ENCODE measurements around the gene MTG2.
A peak's percentile ranks its signal among the peaks of the same experiment; 100 is the strongest.

The MTG2 gene, protein sequence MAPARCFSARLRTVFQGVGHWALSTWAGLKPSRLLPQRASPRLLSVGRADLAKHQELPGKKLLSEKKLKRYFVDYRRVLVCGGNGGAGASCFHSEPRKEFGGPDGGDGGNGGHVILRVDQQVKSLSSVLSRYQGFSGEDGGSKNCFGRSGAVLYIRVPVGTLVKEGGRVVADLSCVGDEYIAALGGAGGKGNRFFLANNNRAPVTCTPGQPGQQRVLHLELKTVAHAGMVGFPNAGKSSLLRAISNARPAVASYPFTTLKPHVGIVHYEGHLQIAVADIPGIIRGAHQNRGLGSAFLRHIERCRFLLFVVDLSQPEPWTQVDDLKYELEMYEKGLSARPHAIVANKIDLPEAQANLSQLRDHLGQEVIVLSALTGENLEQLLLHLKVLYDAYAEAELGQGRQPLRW

DNA sequence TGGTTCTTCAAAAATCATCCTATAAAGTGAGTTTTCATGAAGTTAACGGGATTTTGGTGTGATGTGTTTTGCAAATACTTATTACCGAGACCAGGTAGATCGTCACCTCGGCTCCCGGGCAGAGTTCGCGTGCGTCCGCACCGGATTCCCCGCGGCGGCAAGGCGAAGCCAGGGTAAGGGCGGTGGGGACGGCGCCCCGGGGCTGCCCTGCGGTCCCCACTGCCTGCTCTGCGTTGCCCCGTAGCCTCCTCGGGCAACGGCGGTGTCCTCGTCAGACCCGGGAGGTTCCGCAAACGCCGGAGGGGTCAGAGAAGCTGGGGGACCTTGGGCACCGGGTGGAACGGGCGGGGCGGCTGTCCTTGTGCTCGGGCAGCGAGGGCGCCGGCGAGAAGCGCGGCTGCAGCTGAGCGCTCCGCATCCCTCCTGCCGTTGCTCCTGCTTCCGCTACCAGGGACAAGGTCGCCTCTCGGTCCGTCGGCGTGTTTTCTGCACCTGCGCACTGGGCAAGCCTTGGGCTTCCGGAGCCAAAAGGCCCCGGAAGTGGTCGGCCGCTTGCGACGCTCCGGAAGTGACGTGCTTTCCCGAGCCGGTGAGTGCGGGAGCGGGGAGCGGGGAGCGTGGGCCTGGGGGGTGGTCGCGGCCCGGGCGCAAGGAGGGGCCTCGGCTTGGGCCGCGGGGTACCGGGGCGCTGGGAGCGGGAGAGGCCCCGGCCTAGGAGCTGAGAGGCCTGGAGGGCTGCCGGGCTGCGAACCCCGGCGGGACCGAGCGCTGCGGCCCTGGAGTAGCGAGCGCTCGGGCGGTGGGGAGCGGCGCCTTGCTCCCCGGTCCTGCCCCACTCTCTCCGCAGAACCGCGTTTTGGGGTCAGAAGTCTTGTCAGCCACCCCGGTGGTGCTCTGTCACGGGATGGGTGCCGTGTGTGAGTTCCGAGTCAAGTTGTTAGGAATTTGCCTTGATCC, at the start of gene MTG2:
Gene MTG2 (plus strand): TSS at position 560 of the 957 bp plus-strand sequence. CDS start 10,393 bp downstream, outside the sequence.
- Histone ChIP-seq H3K36me3 (replicated peaks; ENCODE audit: insufficient read depth, low read length) (no peaks in the 10 kb centered on the region), H3K4me1 (ENCODE audit: low read length) (peaks cover 8% of the 10 kb centered on the region), H3K4me2 (ENCODE audit: low read depth, low read length) (peak within 1 kb of the TSS; percentile 95), H3K9me2 (replicated peaks; ENCODE audit: insufficient read depth, low read length) (no peaks in the 10 kb centered on the region), H3K79me2 (ENCODE audit: low read length) (peaks cover 52% of the 10 kb centered on the region), H3F3A (ENCODE audit: insufficient read depth, low read length) (peaks cover 10% of the 10 kb centered on the region), H3K9me3 (replicated peaks; ENCODE audit: insufficient read depth, low read length) (no peaks in the 10 kb centered on the region), H3K4me3 (ENCODE audit: low read length) (peak within 1 kb of the TSS; percentile 77), H2AFZ (ENCODE audit: low read length) (peak within 1 kb of the TSS; percentile 95), H4K20me1 (ENCODE audit: insufficient read depth, low read length) (no peaks in the 10 kb centered on the region), H3K27me3 (replicated peaks; ENCODE audit: insufficient read depth, low read length) (no peaks in the 10 kb centered on the region), H3K27ac (ENCODE audit: low read length) (peak within 1 kb of the TSS; percentile 86), H3K9ac (ENCODE audit: low read length) (peak within 1 kb of the TSS; percentile 88)
- peak; percentile 98 for DNase-seq
- TF ChIP-seq EZH2phosphoT487 (IDR thresholded peaks at IDR 0.05; ENCODE audit: low read length): no peak

DNA sequence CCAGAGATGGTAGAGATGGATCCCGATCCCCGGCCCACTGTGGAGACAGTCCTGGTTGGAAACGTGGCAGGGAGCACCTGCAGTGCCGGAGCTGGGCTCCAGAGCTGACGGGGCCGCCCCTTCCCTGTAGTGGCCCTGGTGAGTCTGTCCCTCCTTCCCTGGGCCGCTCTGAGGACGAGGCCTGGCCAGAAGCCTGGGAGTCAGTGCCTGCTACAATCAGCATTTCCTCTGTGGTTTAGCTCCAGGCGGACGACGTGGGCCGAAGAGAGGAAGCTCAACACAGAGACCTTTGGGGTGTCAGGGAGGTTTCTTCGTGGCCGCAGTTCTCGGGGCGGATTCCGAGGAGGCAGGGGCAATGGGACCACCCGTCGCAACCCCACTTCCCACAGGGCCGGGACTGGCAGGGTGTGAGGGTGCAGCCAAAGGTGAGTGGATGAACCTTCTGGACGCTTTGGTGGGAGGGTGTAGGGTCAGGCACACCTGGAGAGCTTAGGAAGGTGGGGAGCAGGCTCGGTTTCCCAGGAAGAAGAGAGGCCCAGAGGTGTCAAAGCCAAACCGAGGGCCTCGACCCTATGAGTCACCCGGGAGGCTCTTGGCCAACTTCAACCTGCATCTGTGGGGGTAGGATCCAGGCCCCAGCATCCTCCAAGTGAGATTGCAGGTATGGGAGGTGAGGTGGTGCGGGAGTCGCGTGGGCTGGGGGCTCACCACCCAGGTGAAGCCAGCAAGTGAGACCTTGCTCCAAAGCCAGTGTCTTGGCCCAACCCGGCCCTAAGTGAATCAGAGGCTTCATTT, 49.6 kb upstream of the MTG2 start:
- Histone ChIP-seq H3K79me2 (ENCODE audit: low read length) (peaks cover 22% of the 10 kb centered on the region), H3K4me2 (ENCODE audit: low read depth, low read length) (no peak overlapping the region), H3F3A (ENCODE audit: insufficient read depth, low read length) (peaks cover 28% of the 10 kb centered on the region), H2AFZ (ENCODE audit: low read length) (no peak overlapping the region), H3K4me3 (ENCODE audit: low read length) (no peak overlapping the region), H3K9me2 (replicated peaks; ENCODE audit: insufficient read depth, low read length) (no peaks in the 10 kb centered on the region), H3K27ac (ENCODE audit: low read length) (no peak overlapping the region), H4K20me1 (ENCODE audit: insufficient read depth, low read length) (peaks cover 10% of the 10 kb centered on the region; the same call in 1 of the 2 replicates), H3K27me3 (replicated peaks; ENCODE audit: insufficient read depth, low read length) (no peaks in the 10 kb centered on the region), H3K9me3 (replicated peaks; ENCODE audit: insufficient read depth, low read length) (no peaks in the 10 kb centered on the region), H3K9ac (ENCODE audit: low read length) (no peak overlapping the region), H3K36me3 (replicated peaks; ENCODE audit: insufficient read depth, low read length) (peaks cover 6% of the 10 kb centered on the region), H3K4me1 (ENCODE audit: low read length) (no peaks in the 10 kb centered on the region)
- TF ChIP-seq EZH2phosphoT487 (IDR thresholded peaks at IDR 0.05; ENCODE audit: low read length) (no peak), EZH2 (optimal IDR thresholded peaks at IDR 0.05; ENCODE audit: low read depth, low read length) (no peak)
- TF ChIP-seq, protein P1, sequence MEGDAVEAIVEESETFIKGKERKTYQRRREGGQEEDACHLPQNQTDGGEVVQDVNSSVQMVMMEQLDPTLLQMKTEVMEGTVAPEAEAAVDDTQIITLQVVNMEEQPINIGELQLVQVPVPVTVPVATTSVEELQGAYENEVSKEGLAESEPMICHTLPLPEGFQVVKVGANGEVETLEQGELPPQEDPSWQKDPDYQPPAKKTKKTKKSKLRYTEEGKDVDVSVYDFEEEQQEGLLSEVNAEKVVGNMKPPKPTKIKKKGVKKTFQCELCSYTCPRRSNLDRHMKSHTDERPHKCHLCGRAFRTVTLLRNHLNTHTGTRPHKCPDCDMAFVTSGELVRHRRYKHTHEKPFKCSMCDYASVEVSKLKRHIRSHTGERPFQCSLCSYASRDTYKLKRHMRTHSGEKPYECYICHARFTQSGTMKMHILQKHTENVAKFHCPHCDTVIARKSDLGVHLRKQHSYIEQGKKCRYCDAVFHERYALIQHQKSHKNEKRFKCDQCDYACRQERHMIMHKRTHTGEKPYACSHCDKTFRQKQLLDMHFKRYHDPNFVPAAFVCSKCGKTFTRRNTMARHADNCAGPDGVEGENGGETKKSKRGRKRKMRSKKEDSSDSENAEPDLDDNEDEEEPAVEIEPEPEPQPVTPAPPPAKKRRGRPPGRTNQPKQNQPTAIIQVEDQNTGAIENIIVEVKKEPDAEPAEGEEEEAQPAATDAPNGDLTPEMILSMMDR (IDR thresholded peaks at IDR 0.05; ENCODE audit: low read length): no peak
- DNase-seq: no peak

DNA sequence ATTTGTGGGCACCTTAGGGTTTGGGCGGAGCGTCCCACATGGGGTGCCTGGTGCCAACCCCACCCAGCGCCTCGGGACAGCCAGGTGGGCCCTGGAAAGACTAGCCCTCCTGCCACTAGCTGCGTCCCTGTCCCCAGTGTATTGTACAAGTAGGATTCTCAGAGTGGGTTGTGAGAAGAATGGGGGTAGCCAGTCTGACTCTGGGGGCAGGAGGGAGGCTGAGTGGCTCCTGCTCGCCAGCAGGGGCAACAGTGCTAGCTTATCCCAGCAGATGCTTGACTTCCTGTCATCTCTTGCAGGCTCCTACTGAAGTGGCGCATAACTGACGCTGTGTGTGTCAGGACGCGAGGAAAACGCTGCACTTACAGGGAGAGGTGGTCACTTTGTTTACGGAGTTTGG, 49.0 kb upstream of the MTG2 start:
- TF ChIP-seq EZH2phosphoT487 (IDR thresholded peaks at IDR 0.05; ENCODE audit: low read length) (no peak), EZH2 (optimal IDR thresholded peaks at IDR 0.05; ENCODE audit: low read depth, low read length) (no peak)
- TF ChIP-seq, protein P1 (IDR thresholded peaks at IDR 0.05; ENCODE audit: low read length): no peak
- H3K79me2 ChIP-seq (ENCODE audit: low read length): peaks cover 25% of the 10 kb centered on the region
- peaks cover 31% of the 10 kb centered on the region for H3F3A ChIP-seq (ENCODE audit: insufficient read depth, low read length)
- no peak overlapping the region for H3K4me2 ChIP-seq (ENCODE audit: low read depth, low read length)
- peaks cover 10% of the 10 kb centered on the region for H3K36me3 ChIP-seq (replicated peaks; ENCODE audit: insufficient read depth, low read length)
- DNase-seq: no peak
- no peaks in the 10 kb centered on the region for H3K4me1 ChIP-seq (ENCODE audit: low read length)
- no peak overlapping the region for H3K9ac ChIP-seq (ENCODE audit: low read length)
- no peak overlapping the region for H3K4me3 ChIP-seq (ENCODE audit: low read length)
- peaks cover 10% of the 10 kb centered on the region; the same call in 1 of the 2 replicates for H4K20me1 ChIP-seq (ENCODE audit: insufficient read depth, low read length)
- no peaks in the 10 kb centered on the region for H3K9me2 ChIP-seq (replicated peaks; ENCODE audit: insufficient read depth, low read length)
- H3K27ac ChIP-seq (ENCODE audit: low read length): no peak overlapping the region
- no peaks in the 10 kb centered on the region for H3K27me3 ChIP-seq (replicated peaks; ENCODE audit: insufficient read depth, low read length)
- no peak overlapping the region for H2AFZ ChIP-seq (ENCODE audit: low read length)
- no peaks in the 10 kb centered on the region for H3K9me3 ChIP-seq (replicated peaks; ENCODE audit: insufficient read depth, low read length)

All from MM.1S (cell line).